Lower leg skin (tissue), 3 donors: ENCODE results near the gene NAV2.

ENCODE experiments used
- CTCF ChIP-seq, 3 donors: fragments of 450-650 bp; IDR thresholded peaks; one replicate each; pipeline ENCODE4 v1.5.1; 2016; ENCODE audit warnings: antibody characterized with exemption in 3 of 3, mild to moderate bottlenecking in 3 of 3, moderate library complexity in 2 of 3
- POLR2A ChIP-seq, 2 donors: fragments of 450-650 bp; IDR thresholded peaks; one replicate each; pipeline ENCODE4 v1.6.1; 2016 to 2017; ENCODE audit warnings: antibody characterized with exemption in 2 of 2, mild to moderate bottlenecking in 1 of 2, moderate library complexity in 1 of 2

GRCh38 chr11:19889531-19889930 lies 176.9 kb downstream of the NAV2 start:
- TF ChIP-seq CTCF (IDR thresholded peaks at IDR 0.05) (no peak), POLR2A (IDR thresholded peaks at IDR 0.05) (no peak)
